Endometrial microvascular endothelial cells (primary cell): ENCODE results near the gene RAD51B. TPM values are rescaled to one million over a fixed set of nuclear protein-coding genes. Genes with fewer than 3 reads are reported as not detected.

ENCODE experiments used
- in situ Hi-C: cut with HindIII; loops from 2 replicates; pipeline ENCODE4 v1.10.0; 2017; ENCODE audit warnings: low sequenced_read_pairs, low pct_unique_long_range_greater_than_20kb; ENCODE audit errors: inconsistent ontology term
- total RNA-seq: library from RNA; depleted of rRNA; stranded (reverse); fragments of >200 nt; gene quantifications from one replicate; pipeline ENCODE4 v1.2.3, GENCODE V29; 2015; ENCODE audit errors: inconsistent ontology term

The RAD51B gene
- total RNA-seq, 1 donor from 2014 or later = 16.4 TPM

GRCh38 chr14:68331426-68331825 lies 511.8 kb downstream of the RAD51B start:
- in situ Hi-C loops = no loop called here

- in situ Hi-C loops = no loop called here
Measured at GRCh38 chr14:68331991-68332390, 512.4 kb downstream of the RAD51B start.

- in situ Hi-C loops = no loop called here
Measured at GRCh38 chr14:68333262-68333661, 513.7 kb downstream of the RAD51B start.

- in situ Hi-C loops = no loop called here
Measured at GRCh38 chr14:68335312-68335711, 515.7 kb downstream of the RAD51B start.

GRCh38 chr14:68336165-68336564 lies 516.6 kb downstream of the RAD51B start:
- in situ Hi-C loops = no loop called here

DNA sequence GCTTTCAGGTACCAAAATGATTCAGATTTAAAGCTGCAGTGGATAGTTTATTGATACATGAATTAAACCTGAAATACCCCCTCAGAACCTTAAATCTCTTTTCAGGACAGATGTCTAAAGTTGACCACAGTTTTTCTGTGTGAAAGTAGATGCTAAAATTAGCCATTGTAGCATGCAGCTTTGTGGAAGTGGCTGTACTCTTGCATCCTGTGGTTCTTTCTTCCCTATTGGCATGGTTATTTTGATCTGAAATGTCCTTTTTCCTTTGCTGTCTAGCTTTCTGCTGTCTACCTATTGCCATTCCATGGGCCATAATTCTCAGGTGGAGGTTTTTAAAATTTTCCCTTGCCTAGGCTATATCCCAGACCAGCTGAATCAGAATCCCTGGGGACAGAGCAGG lies 517.7 kb downstream of the RAD51B start:
- in situ Hi-C loops = no loop called here

DNA sequence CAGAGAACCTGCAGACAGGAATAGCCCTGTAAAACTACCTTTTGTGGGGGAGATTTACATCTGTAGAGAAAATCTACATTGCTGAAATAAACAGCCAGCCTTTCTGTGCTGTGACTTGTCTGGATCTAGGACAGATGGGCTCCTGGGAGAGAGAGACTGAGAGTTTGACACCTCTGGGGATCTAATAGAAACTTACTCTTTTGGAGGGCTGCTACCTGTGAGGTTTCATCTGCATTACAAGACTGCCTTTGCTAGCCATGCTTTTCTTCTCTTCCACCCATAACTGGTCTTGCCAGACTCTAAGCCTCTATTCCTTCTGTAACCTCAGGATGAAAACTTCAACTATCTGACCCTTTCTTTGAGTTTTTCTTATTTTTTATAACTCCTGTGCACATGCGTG lies 520.7 kb downstream of the RAD51B start:
- in situ Hi-C loops = no loop called here

DNA sequence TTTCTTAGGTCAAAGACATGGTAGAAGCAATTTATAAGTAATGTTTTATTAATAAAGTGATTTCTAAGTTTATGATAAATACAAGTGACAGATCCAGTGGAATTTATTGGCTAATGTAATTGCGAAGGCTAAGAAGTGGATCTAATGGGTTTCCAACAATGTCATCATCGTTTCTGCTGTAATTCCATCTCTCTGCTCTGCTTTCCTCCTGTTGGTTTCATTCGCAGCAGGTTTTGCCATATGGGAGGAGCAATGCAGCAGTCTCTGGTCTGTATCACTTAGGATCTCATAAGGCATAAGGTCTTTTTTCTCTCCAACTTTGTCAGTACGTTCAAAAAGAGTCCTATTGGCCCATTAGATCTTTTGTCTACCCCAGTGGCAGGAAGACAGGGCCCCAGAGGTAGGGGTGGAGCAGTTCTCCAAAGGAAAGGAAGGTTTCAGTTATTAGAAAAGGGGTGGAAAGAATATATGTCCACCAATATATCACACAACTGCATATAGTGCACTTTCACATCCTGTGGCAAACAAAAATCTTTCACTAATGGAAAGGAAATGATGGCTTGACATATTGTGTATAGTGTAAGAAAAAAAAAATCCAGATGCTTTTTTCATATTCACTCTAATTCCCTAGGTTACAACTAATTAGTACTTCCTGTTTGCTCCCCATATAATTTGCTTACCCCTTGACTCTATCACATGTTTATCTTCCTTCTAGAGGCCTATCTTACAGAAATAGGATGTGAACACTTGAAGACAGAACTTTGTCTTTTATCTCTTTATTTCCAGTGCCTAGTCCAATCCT lies 522.0 kb downstream of the RAD51B start:
- in situ Hi-C loops = no loop called here

GRCh38 chr14:68342216-68342763 lies 522.7 kb downstream of the RAD51B start:
- in situ Hi-C loops = no loop called here

DNA sequence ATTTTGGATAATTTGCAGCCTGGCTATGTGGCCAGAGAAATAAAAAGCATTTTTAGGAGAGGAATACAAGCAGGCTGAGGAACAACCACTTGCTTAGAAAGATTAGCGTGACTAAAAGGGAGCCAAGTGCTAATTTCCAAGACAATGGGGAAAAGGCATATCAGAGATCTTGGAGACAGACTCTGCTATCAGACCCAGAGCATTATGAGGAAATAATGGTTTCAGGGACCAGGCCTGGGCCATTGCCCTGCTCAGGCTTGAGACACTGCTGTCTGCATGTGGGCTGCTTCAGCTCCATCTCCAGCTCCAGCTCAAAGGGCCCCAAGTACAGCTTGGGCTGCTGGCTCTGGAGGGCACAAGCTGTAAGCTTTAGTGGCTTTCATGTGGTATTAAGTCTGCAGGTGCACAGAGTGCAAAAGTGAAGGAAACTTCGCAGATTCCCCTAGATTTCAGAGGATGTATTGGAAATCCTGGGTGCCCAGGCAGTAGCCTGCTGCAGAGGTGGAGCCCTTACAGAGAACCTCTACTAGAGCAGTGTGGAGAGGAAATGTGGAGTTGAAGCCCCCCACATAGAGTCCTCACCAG lies 524.0 kb downstream of the RAD51B start:
- in situ Hi-C loops = no loop called here

- in situ Hi-C loops = no loop called here
Measured at GRCh38 chr14:68345738-68346137, 526.2 kb downstream of the RAD51B start.

DNA sequence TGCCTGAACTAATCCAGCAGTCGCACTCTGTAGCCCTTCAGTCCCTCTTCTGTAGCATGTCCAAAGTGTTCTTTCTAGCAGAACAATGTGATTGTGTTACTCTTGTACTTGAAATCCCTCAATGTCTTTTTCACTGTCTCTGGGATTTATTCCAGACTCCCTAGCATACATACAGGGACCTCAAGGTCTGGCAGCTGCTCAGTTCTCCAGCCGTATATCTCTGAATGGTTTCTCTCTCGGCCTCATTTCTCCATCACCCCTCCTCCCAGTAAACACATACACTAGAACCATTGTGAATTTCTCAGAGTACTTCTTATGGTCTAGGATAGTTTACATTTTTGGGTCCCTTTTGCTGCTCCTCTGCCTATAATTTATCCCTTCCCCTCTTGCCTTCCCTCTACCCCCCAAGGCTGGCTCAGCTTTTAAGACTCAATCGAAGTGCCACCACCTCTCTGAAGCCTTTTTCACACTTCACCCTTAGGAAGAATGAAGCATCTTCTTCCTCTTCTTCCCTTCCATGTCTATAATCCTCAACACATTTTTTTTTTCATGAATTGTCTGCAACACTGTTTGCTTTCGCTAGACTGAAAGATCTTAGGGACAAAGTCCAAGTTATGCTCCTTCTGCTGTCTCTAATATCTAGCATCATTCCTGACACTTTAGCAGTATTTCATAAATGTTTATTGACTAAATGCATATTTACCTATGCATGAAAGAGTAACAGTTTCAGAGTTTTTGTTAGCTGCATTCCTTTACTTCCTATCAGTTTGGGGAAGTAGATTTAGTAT lies 527.2 kb downstream of the RAD51B start:
- in situ Hi-C loops = no loop called here

GRCh38 chr14:68349900-68350629 lies 530.5 kb downstream of the RAD51B start:
- in situ Hi-C loops = no loop called here

DNA sequence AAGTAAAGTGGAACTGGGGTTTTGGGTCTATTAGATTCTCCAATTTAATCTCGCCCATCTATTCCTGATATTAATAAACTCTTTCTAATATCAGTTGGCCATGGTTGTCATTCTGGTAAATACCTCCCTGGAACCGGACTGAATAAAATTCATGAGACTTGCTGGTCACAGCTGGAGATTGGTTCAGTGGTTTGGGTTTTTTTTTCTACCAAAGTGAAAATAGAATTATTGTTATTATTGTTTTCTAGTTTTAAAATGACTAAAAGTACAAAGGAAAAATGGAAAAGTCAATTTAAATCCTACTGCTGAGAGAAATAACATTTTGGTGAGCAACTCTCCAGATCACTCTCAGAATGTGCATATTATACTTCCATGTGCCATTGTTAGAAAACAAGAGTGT lies 535.8 kb downstream of the RAD51B start:
- in situ Hi-C loops = no loop called here

GRCh38 chr14:68357777-68358176 lies 538.2 kb downstream of the RAD51B start:
- in situ Hi-C loops = no loop called here

- in situ Hi-C loops = no loop called here
Measured at GRCh38 chr14:68358500-68358899, 538.9 kb downstream of the RAD51B start.

- in situ Hi-C loops = no loop called here
Measured at GRCh38 chr14:68359022-68359836, 539.6 kb downstream of the RAD51B start.

GRCh38 chr14:68359837-68360552 lies 540.4 kb downstream of the RAD51B start:
- in situ Hi-C loops = no loop called here
